ENCODE results near the gene UNC45A.

DNA sequence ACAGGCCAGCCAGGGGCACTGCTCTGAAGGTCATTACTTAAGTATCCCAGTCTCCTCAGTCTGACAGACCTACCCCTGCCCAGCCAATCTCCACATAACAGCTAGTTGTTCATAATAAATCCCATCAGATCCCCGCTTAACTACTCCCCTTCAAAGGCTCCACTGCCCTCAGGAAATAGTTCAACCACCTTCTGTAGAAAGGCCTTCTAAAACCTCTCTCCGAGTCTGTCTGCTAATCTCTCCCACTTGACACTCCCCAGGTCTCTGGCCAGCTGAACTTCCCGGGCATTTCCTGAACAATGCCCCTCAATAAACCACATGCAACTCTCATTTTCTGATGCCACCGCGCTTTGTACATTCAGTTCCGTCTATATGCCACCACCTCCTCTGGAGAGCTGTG lies 53.2 kb downstream of the UNC45A start:
- TF ChIP-seq CTCF (conservative IDR thresholded peaks at IDR 0.05; ENCODE audit: low read depth, low read length) (no peak), CEBPB (IDR thresholded peaks at IDR 0.05; ENCODE audit: low read depth, low read length) (no peak), POLR2A (IDR thresholded peaks at IDR 0.05; ENCODE audit: low read depth, low read length) (no peak), SMC3 (IDR thresholded peaks at IDR 0.05; ENCODE audit: low read depth, low read length) (no peak), MAZ (IDR thresholded peaks at IDR 0.05; ENCODE audit: borderline replicate concordance, low read depth, low read length) (no peak), BHLHE40 (IDR thresholded peaks at IDR 0.05; ENCODE audit: low read depth, low read length) (no peak), NFE2L2 (IDR thresholded peaks at IDR 0.05; ENCODE audit: low read depth, low read length) (no peak), MXI1 (IDR thresholded peaks at IDR 0.05; ENCODE audit: borderline replicate concordance, low read depth, low read length) (no peak), CHD1 (IDR thresholded peaks at IDR 0.05; ENCODE audit: low read depth, low read length) (no peak), RFX5 (IDR thresholded peaks at IDR 0.05; ENCODE audit: low read depth, low read length) (no peak), MAFK (IDR thresholded peaks at IDR 0.05; ENCODE audit: low read depth, low read length) (no peak), RCOR1 (IDR thresholded peaks at IDR 0.05; ENCODE audit: insufficient replicate concordance, low read length) (no peak), RAD21 (IDR thresholded peaks at IDR 0.05; ENCODE audit: low read length) (no peak)
- TF ChIP-seq, protein P1, sequence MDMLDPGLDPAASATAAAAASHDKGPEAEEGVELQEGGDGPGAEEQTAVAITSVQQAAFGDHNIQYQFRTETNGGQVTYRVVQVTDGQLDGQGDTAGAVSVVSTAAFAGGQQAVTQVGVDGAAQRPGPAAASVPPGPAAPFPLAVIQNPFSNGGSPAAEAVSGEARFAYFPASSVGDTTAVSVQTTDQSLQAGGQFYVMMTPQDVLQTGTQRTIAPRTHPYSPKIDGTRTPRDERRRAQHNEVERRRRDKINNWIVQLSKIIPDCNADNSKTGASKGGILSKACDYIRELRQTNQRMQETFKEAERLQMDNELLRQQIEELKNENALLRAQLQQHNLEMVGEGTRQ (IDR thresholded peaks at IDR 0.05; ENCODE audit: low read depth, low read length): no peak

Data from IMR-90 (cell line).